ENCODE measurements around the gene PCSK2.

The PCSK2 gene

GRCh38 chr20:17488916-17489600 lies 262.2 kb downstream of the PCSK2 start:
- no peaks in the 10 kb centered on the region for H3K9me3 Mint-ChIP-seq
- intact Hi-C loops (cut with micrococcal nuclease) = no loop called here
- H3K27ac Mint-ChIP-seq = no peak overlapping the region
- H3K4me1 Mint-ChIP-seq (ENCODE audit: low read depth) = no peaks in the 10 kb centered on the region
- no peaks in the 10 kb centered on the region for H3K36me3 Mint-ChIP-seq (ENCODE audit: low read depth)
- peaks cover 4% of the 10 kb centered on the region for H3K27me3 Mint-ChIP-seq
- H3K4me3 Mint-ChIP-seq = no peak overlapping the region

GRCh38 chr20:17490501-17490900 lies 263.7 kb downstream of the PCSK2 start:
- Mint-ChIP-seq H3K4me1 (ENCODE audit: low read depth) (no peaks in the 10 kb centered on the region), H3K9me3 (no peaks in the 10 kb centered on the region), H3K27ac (no peak overlapping the region), H3K4me3 (no peak overlapping the region), H3K36me3 (ENCODE audit: low read depth) (no peaks in the 10 kb centered on the region), H3K27me3 (peaks cover 4% of the 10 kb centered on the region)
- intact Hi-C loops (cut with micrococcal nuclease) = no loop called here

- Mint-ChIP-seq H3K4me3 (no peak overlapping the region), H3K36me3 (ENCODE audit: low read depth) (no peaks in the 10 kb centered on the region), H3K27me3 (peaks cover 3% of the 10 kb centered on the region), H3K27ac (no peak overlapping the region), H3K4me1 (ENCODE audit: low read depth) (no peaks in the 10 kb centered on the region), H3K9me3 (no peaks in the 10 kb centered on the region)
- intact Hi-C loops (cut with micrococcal nuclease) = no loop called here
Measured at GRCh38 chr20:17491041-17491440, 264.2 kb downstream of the PCSK2 start.

DNA sequence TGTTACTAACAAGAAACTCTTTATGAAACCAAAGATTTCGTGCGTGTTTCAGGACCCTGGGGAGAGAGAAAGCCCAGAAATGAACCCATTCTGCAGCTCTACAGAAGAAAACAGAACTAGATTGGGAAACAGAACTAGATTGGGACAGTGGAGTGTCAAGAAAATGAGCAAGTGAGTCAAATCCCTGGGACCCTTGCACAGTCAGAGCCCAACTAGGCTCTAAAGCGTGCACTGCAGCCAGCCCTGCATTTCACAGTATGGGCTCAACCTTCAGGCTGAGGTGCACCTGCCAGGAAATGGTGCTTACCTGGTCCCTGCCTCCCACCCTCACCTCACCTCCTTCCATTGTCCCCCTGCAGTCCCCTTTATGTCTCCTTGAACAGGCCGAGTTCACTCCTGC lies 264.6 kb downstream of the PCSK2 start:
- intact Hi-C loops (cut with micrococcal nuclease) = no loop called here
- H3K27ac Mint-ChIP-seq = no peak overlapping the region
- H3K36me3 Mint-ChIP-seq (ENCODE audit: low read depth) = no peaks in the 10 kb centered on the region
- no peaks in the 10 kb centered on the region for H3K4me1 Mint-ChIP-seq (ENCODE audit: low read depth)
- no peaks in the 10 kb centered on the region for H3K27me3 Mint-ChIP-seq
- H3K4me3 Mint-ChIP-seq = no peak overlapping the region
- no peaks in the 10 kb centered on the region for H3K9me3 Mint-ChIP-seq

- Mint-ChIP-seq H3K4me3 (no peak overlapping the region), H3K27me3 (no peaks in the 10 kb centered on the region)
- intact Hi-C loops (cut with micrococcal nuclease) = no loop called here
Measured at GRCh38 chr20:17493173-17493572, 266.3 kb downstream of the PCSK2 start.

GRCh38 chr20:17494201-17494600 lies 267.4 kb downstream of the PCSK2 start:
- Mint-ChIP-seq H3K27ac (no peak overlapping the region), H3K4me3 (no peak overlapping the region), H3K9me3 (no peaks in the 10 kb centered on the region), H3K36me3 (ENCODE audit: low read depth) (no peaks in the 10 kb centered on the region), H3K4me1 (ENCODE audit: low read depth) (no peaks in the 10 kb centered on the region), H3K27me3 (no peaks in the 10 kb centered on the region)
- intact Hi-C loops (cut with micrococcal nuclease) = no loop called here

More at GRCh38 chr20:17493173-17493572, 266.3 kb downstream of the PCSK2 start:
- H3K4me1 Mint-ChIP-seq (ENCODE audit: low read depth) = no peaks in the 10 kb centered on the region
- no peak overlapping the region for H3K27ac Mint-ChIP-seq
- no peaks in the 10 kb centered on the region for H3K9me3 Mint-ChIP-seq
- no peaks in the 10 kb centered on the region for H3K36me3 Mint-ChIP-seq (ENCODE audit: low read depth)

DNA sequence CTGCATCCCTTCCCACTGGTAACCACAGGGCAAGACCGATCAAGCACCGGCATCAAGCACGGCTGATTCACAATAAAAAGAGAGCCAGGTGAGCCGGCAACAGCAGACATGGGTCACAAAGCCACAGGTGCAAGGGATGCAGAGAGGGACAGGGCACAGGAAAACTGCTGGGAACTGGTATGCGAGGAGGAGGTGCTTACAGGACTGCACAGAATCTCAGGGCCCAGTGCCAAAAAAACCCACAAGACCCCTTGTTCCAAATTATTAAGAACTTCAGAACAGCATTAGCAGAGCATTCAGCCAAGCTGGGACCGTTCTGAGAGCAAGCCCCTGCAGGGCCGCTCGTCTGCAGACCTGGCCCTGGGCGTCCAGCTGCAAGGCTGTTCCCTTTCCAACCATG lies 269.0 kb downstream of the PCSK2 start:
- Mint-ChIP-seq H3K27ac (no peak overlapping the region), H3K4me3 (no peak overlapping the region), H3K4me1 (ENCODE audit: low read depth) (no peaks in the 10 kb centered on the region), H3K27me3 (no peaks in the 10 kb centered on the region), H3K9me3 (no peaks in the 10 kb centered on the region), H3K36me3 (ENCODE audit: low read depth) (no peaks in the 10 kb centered on the region)
- intact Hi-C loops (cut with micrococcal nuclease) = no loop called here

DNA sequence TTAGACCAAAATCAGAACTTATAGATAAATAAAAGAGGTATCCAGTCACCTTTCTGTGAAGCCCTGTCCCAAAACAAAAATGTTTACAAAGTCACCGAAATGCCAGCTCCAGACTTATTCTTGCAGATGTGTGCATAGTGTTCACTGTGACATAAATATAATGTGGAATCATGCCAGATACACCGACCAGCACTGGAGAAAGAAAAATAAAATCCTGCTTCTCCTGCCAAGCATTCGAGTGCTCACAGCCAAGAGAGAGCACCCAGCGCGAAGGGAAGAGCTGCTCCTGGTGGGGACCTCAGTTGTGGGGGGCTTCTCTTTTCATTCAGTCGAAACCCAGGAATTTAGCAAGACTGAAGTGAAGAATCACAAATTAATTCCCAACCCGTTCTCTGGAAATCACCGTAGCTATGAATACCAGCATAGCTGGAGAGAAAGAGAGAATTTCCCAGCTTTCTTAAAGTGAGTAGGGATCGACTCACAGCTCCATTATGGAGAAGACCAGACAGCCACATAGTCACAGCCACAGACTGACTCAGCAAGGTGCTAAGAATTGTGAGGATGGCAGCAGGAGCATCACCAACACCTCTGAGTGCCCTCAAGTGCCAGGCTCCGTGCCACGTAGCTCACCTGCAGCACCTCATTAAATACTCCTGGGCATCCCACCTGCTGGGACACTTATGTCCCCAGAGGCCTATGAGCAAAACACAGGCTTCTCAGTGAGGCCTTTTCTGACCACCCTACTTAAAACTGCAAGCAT lies 271.2 kb downstream of the PCSK2 start:
- intact Hi-C loops (cut with micrococcal nuclease) = no loop called here
- H3K27ac Mint-ChIP-seq = no peak overlapping the region
- no peaks in the 10 kb centered on the region for H3K36me3 Mint-ChIP-seq (ENCODE audit: low read depth)
- no peaks in the 10 kb centered on the region for H3K4me1 Mint-ChIP-seq (ENCODE audit: low read depth)
- peaks cover 1% of the 10 kb centered on the region for H3K27me3 Mint-ChIP-seq
- no peaks in the 10 kb centered on the region for H3K9me3 Mint-ChIP-seq
- H3K4me3 Mint-ChIP-seq = no peak overlapping the region

DNA sequence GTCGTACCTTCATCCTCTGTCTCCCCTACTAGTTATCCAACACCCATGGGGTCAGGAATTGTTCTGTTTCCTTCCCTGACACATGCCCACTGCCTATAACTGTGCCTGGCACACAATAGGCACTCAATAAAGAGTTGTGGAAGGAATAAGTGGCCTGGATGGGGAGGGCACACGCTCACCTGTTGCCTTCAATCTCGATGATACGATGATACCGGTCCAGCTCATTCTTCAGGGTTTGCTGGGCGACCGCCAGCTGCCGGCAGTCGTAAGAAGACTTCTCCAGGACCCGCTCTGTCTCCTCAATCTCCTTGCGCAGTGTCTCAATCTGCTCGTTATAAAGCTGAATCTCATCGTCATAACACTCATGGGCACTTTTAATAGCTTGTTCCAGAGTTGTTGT lies 271.8 kb downstream of the PCSK2 start:
- Mint-ChIP-seq H3K9me3 (no peaks in the 10 kb centered on the region), H3K27ac (no peak overlapping the region)
- intact Hi-C loops (cut with micrococcal nuclease) = no loop called here

GRCh38 chr20:17499041-17499440 lies 272.2 kb downstream of the PCSK2 start:
- H3K36me3 Mint-ChIP-seq (ENCODE audit: low read depth) = no peaks in the 10 kb centered on the region
- no peak overlapping the region for H3K4me3 Mint-ChIP-seq
- H3K9me3 Mint-ChIP-seq = no peaks in the 10 kb centered on the region
- no peak overlapping the region for H3K27ac Mint-ChIP-seq
- H3K27me3 Mint-ChIP-seq = peaks cover 1% of the 10 kb centered on the region
- intact Hi-C loops (cut with micrococcal nuclease) = no loop called here
- H3K4me1 Mint-ChIP-seq (ENCODE audit: low read depth) = no peaks in the 10 kb centered on the region

More for the DNA sequence above, 271.8 kb downstream of the PCSK2 start:
- H3K27me3 Mint-ChIP-seq = peaks cover 1% of the 10 kb centered on the region
- H3K4me1 Mint-ChIP-seq (ENCODE audit: low read depth) = no peaks in the 10 kb centered on the region
- no peaks in the 10 kb centered on the region for H3K36me3 Mint-ChIP-seq (ENCODE audit: low read depth)
- H3K4me3 Mint-ChIP-seq = no peak overlapping the region

DNA sequence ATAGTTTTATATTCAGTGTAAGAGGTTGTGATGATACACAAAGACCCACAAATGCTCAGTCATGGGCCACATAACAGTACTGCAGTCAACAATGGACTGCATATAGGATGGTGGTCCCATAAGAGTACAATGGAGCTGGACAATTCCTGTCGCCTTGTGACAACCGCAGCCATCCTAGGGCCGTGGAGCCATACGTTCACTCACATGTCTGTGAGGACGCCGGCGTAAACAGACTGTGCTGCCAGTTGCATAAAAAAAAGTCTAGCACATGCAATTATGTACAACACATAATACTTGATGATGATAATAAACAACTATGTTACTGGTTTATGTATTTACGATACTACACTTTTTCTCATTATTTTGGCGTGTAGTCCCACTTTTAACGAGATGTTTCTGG lies 273.4 kb downstream of the PCSK2 start:
- intact Hi-C loops (cut with micrococcal nuclease) = loop anchor here (10.0 kb wide), 1 partner anchor 395 kb away; no protein-coding TSS in a partner anchor

GRCh38 chr20:17500826-17501225 lies 274.0 kb downstream of the PCSK2 start:
- intact Hi-C loops (cut with micrococcal nuclease) = loop anchor here (10.0 kb wide), 1 partner anchor 394 kb away; no protein-coding TSS in a partner anchor
- Mint-ChIP-seq H3K4me3 (no peak overlapping the region), H3K9me3 (no peaks in the 10 kb centered on the region)

More for the DNA sequence above, 273.4 kb downstream of the PCSK2 start:
- Mint-ChIP-seq H3K9me3 (no peaks in the 10 kb centered on the region), H3K36me3 (ENCODE audit: low read depth) (no peaks in the 10 kb centered on the region), H3K27me3 (peaks cover 5% of the 10 kb centered on the region), H3K4me3 (no peak overlapping the region), H3K4me1 (ENCODE audit: low read depth) (peaks cover 12% of the 10 kb centered on the region), H3K27ac (no peak overlapping the region)

GRCh38 chr20:17501701-17502100 lies 274.9 kb downstream of the PCSK2 start:
- intact Hi-C loops (cut with micrococcal nuclease) = loop anchor here (10.0 kb wide), 1 partner anchor 393 kb away; no protein-coding TSS in a partner anchor
- peaks cover 5% of the 10 kb centered on the region for H3K27me3 Mint-ChIP-seq
- peaks cover 21% of the 10 kb centered on the region for H3K4me1 Mint-ChIP-seq (ENCODE audit: low read depth)
- H3K4me3 Mint-ChIP-seq = no peak overlapping the region
- H3K9me3 Mint-ChIP-seq = no peaks in the 10 kb centered on the region
- no peaks in the 10 kb centered on the region for H3K36me3 Mint-ChIP-seq (ENCODE audit: low read depth)
- no peak overlapping the region for H3K27ac Mint-ChIP-seq

More at GRCh38 chr20:17500826-17501225, 274.0 kb downstream of the PCSK2 start:
- Mint-ChIP-seq H3K36me3 (ENCODE audit: low read depth) (no peaks in the 10 kb centered on the region), H3K27me3 (peaks cover 5% of the 10 kb centered on the region), H3K4me1 (ENCODE audit: low read depth) (peaks cover 18% of the 10 kb centered on the region), H3K27ac (no peak overlapping the region)

DNA sequence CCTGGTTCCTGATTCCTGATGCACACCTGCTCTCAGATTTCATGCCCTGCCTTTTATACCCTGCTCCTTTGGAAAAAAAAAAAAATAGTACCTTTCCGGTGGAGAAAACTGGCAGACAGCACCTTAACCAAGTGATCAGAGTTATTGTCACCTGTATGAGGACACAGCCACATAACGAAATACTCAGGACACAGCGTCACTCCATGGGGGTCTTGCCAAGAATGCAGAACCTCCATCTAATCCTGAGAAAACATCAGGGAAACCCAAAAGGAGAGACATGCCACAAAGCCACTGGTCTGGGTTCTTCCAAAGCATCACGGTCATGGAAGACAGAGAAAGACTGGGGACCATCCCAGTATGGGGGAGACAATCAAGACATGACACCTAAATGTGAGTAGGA lies 275.3 kb downstream of the PCSK2 start:
- no peaks in the 10 kb centered on the region for H3K9me3 Mint-ChIP-seq

More for the DNA sequence above, 275.3 kb downstream of the PCSK2 start:
- Mint-ChIP-seq H3K4me3 (no peak overlapping the region), H3K36me3 (ENCODE audit: low read depth) (no peaks in the 10 kb centered on the region), H3K4me1 (ENCODE audit: low read depth) (peaks cover 21% of the 10 kb centered on the region), H3K27ac (no peak overlapping the region), H3K27me3 (peaks cover 5% of the 10 kb centered on the region)
- intact Hi-C loops (cut with micrococcal nuclease) = loop anchor here (10.0 kb wide), 1 partner anchor 393 kb away; no protein-coding TSS in a partner anchor
